HG03439 (cell line): ENCODE results near the gene IL6ST.
A peak's percentile ranks its signal among the peaks of the same experiment; 100 is the strongest.
"Not testable (repeated sequence)": the region's sequence is repeated elsewhere in the genome, so short reads cannot be mapped to it uniquely, and the experiment has no call there.

Experiments used
- ATAC-seq: cut with Tn5 transposase; IDR thresholded peaks from one replicate; pipeline ENCODE4 v1.9.1; 2021; ENCODE audit warnings: mild to moderate bottlenecking, moderate library complexity; ENCODE audit not compliant: unreplicated experiment

IL6ST gene

GRCh38 chr5:55994495-55994997 is at the start of gene IL6ST:
IL6ST (minus strand) TSS chr5:55994963; CDS start chr5:55976278, 18,685 bp downstream.
- peak; percentile 40 for ATAC-seq

GRCh38 chr5:56039985-56040384 is 45.2 kb upstream of the IL6ST start:
- no peak for ATAC-seq

GRCh38 chr5:56038206-56038605 is 43.4 kb upstream of the IL6ST start:
- not testable (repeated sequence) for ATAC-seq

- ATAC-seq, result no peak
Observed at GRCh38 chr5:56037531-56038010, 42.8 kb upstream of the IL6ST start.

- ATAC-seq, result not testable (repeated sequence)
Observed at GRCh38 chr5:56035394-56035793, 40.6 kb upstream of the IL6ST start.

GRCh38 chr5:56029871-56030630 is 35.3 kb upstream of the IL6ST start:
- not testable (repeated sequence) for ATAC-seq

- no peak for ATAC-seq
Observed at GRCh38 chr5:56029457-56029856, 34.7 kb upstream of the IL6ST start.

GRCh38 chr5:56028708-56029107 is 33.9 kb upstream of the IL6ST start:
- ATAC-seq, result no peak

GRCh38 chr5:56026863-56027300 is 32.1 kb upstream of the IL6ST start:
- peak; percentile 82 for ATAC-seq

GRCh38 chr5:56025151-56025885 is 30.6 kb upstream of the IL6ST start:
- no peak for ATAC-seq

DNA sequence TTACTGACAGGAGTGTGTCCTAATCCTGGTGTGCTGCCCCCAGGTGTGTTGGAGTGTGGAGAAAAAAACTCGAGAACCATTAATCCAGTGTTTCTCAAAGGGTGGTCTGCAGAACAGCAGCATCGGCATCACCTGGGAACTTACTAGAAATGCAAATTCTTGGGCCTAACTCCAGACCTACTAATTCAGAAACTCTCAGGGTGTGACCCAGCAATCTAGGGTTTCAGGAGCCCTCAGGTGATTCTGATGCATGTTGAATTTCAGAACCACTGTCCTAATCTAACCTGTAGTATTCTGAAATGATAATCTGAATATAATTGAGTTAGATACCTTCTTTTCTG is 30.0 kb upstream of the IL6ST start:
- ATAC-seq, result no peak

DNA sequence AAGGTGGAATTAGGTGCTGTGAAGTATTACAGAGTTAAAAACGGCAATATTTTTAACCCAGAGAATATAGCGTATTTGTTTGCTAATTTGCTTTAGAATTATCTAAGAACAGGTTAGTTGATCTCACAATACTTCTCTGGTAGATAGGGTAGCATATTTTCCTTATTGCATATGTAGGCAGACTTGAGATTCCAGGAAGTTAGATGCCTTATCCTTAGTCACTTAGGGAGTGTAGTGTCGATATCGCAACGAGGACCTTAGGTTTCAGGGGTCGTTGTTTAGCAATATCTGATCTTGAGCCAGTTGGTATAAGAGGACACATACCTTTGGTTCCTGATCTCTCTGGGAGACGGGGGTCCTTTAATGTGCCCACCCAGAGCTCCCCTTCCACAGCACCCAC is 28.5 kb upstream of the IL6ST start:
- ATAC-seq, result no peak

DNA sequence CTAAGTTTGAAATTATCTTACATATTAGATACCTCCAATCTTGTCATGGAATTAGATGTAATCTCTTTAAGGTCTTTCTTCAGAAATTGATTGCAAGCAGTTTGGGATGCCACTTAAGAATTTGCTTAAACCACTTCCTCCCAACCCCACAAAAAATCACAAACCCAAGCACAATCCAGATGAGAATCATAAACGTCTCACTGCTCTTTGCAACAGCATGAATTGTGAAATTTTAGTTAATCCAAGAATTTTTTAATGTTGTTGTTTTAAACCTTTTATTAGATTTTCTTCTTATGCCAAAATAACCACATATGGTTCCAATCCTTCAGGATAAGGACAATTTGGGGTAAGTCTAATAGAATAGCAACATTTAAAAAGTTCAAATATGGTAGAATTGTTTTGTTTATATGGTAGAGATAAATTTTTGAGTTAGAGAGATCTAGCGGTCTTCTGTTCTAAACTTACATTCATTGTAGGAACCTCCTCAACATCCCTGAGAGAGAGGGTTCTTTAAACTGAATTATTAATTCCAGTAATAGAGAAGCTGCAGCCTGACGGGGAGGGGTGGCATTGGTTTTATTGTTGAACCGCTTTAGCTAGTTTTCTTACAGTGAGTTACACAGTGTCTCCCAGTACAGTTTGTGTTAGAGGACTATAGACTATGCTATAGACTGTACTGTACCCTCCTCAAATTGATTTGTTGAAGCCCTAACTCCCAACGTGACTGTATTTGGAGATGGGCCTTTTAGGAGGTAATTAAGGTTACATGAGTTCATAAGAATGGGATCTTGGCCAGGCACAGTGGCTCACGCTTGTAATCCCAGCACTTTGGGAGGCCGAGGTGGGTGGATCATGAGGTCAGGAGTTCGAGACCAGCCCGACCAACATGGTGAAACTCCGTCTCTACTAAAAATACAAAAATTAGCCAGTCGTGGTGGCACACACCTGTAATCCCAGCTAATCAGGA is 24.8 kb upstream of the IL6ST start:
- no peak for ATAC-seq

DNA sequence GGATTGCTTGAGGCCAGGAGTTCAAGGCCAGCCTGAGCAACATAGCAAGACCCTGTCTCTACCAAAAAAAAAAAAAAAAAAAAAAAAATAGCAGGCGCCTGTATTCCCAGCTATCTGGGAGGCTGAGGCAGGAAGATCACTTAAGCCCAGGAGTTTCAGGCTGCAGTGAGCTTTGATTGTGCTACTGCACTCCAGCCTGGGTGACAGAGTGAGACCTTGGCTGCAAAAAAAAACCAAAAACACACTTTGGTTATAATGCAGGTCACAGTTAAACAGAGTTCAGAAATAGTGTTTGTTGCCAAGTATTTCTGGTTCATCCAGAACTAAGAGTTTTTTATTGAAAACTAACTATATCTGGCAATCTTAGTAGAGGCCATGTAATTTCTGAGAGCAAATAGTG is 24.1 kb upstream of the IL6ST start:
- ATAC-seq, result no peak

DNA sequence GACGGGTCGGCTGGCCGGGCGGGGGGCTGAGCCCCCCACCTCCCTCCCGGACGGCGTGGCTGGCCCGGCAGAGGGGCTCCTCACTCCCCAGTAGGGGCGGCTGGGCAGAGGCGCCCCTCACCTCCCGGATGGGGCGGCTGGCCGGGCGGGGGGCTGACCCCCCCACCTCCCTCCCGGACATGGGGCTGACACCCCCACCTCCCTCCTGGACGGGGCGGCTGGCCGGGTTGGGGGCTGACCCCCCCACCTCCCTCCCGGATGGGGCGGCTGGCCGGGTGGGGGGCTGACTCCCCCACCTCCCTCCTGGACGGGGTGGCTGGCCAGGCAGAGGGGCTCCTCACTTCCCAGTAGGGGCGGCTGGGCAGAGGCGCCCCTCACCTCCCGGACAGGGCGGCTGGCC is 19.9 kb upstream of the IL6ST start:
- not testable (repeated sequence) for ATAC-seq

- ATAC-seq, result not testable (repeated sequence)
Observed at GRCh38 chr5:56013939-56014338, 19.2 kb upstream of the IL6ST start.

GRCh38 chr5:56012281-56012963 is 17.7 kb upstream of the IL6ST start:
- no peak for ATAC-seq

- no peak for ATAC-seq
Observed at GRCh38 chr5:56011835-56012234, 17.1 kb upstream of the IL6ST start.

DNA sequence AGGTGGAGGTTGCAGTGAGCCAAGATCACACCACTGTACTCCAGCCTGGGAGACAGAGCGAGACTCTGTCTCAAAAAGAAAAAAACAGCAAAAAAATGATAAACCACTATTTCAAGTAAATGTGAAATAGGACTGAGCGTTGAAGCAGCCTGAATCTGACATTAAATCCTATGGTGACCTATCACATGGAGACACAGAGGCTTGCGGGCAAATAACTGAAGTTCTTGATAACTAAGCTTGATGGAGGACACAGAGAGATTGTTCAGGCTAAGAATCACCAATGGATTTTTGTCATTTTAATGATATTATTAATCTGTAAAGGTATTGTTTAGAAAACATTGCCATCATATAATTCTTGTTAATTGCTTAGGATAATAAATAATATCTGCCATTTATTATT is 15.7 kb upstream of the IL6ST start:
- ATAC-seq, result no peak

GRCh38 chr5:56006600-56006999 is 11.8 kb upstream of the IL6ST start:
- ATAC-seq, result no peak
